HG03045 (cell line): ENCODE data around the gene ZRANB1.

Experiments
- ATAC-seq: cut with Tn5 transposase; IDR thresholded peaks from one replicate; pipeline ENCODE4 v1.9.1; 2021; ENCODE audit warnings: mild to moderate bottlenecking, moderate library complexity; ENCODE audit not compliant: unreplicated experiment

ZRANB1 gene

DNA sequence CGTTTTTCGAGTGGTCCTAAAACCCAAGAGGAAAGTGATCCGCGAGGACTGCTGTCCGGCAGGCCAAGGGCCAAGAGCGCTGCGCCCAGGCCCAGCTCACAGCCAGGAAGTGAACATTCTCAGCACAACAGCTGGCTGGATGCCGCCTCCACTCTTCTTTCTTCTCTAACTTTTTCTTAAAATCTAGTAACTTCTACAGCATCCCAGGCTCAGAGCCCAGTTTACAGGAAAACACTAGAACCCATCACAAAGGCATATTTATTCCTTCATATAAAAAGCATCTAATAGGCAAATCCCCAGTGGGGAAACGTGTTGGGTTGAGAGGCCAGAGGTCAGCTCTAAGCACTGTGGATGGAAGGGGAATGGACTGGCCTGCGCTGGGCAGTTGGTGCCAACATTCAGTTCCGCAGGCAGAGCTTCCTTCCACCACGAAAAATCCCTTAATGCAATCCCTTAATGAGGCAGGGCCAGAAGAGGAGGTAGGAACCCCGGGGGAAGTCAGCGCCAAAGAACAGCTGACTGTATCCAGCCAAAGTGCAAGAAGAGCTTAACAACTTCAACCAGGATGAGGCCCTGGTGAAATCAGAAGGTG lies 74.8 kb downstream of the ZRANB1 start:
- no peak for ATAC-seq

DNA sequence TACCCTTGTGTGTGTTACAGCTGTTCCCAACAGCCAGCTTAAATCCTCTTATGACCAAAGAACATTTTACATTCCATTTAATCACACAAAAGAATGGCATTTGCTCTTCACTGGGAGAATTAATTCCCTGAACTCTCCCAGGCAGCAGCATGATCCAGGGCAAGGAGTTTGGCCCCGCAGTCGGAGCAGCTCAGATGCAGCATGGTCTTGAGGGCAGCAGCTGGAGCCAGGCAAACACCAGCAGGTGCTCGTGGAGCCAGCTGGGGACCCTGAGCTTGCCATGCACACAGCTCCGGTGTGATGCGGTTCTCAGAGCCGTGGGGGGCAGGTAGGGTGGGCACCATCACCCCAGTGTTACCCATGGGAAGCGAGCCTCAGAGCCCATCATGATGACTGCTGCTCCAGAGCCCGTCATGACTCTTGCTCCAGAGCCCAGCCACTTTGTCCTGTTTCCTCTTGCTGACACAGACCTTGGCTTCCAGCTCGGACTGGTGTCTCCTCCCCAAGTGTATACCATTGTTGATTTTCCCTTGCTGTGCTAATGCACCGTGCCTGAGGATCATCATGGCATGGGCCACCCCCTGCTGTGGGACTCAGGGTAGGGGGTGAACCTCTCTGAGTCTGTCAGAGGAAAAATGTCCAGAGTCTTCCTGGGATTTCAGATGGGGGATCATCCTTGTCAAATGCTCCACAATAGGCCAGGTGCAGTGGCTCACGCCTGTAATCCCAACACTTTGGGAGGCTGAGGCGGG lies 75.8 kb downstream of the ZRANB1 start:
- ATAC-seq, result no peak

- no peak for ATAC-seq
Measured at GRCh38 chr10:125018576-125019143, 76.7 kb downstream of the ZRANB1 start.

DNA sequence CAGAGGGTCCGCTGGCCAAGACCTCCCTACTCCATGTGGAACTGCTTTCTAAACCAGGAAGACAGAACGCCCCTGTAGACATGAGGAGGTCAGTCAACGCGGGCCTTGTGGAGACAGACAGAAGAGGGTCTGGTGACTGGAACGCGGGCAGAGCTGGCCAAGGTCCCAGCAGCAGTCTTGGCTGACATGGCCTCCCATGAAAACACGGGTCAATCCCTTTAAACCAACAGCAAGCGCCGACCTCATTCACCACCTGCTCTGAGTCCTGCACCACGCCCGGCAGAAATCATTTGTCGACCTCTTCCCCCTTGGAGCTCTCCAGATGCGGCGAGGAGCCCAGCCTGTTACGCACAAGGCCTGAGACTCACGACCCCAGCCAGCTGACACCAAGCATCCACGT lies 78.5 kb downstream of the ZRANB1 start:
- no peak for ATAC-seq

GRCh38 chr10:125020871-125021270 lies 78.9 kb downstream of the ZRANB1 start:
- ATAC-seq, result no peak

- no peak for ATAC-seq
Measured at GRCh38 chr10:125021686-125022344, 79.9 kb downstream of the ZRANB1 start.

DNA sequence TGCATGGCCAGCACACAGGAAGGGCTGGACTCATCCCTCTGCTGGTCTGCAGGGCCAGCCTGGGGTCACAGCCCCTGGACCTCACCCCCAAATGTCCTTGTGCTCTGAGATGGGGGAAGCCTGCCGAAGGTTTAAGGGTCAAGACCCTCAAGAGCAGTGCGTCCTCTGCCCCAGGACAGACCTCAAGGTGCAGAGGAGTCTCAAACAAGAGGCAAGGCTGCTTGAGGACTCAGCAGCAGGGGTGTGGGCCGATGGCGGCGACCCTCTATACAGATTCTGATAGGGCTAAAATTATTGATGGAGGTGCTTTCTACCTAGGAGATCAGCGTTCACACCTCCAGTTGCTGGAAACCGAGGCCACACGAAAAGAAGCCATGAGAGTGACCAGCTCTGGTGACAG lies 80.7 kb downstream of the ZRANB1 start:
- no peak for ATAC-seq

GRCh38 chr10:125023255-125023654 lies 81.3 kb downstream of the ZRANB1 start:
- no peak for ATAC-seq

DNA sequence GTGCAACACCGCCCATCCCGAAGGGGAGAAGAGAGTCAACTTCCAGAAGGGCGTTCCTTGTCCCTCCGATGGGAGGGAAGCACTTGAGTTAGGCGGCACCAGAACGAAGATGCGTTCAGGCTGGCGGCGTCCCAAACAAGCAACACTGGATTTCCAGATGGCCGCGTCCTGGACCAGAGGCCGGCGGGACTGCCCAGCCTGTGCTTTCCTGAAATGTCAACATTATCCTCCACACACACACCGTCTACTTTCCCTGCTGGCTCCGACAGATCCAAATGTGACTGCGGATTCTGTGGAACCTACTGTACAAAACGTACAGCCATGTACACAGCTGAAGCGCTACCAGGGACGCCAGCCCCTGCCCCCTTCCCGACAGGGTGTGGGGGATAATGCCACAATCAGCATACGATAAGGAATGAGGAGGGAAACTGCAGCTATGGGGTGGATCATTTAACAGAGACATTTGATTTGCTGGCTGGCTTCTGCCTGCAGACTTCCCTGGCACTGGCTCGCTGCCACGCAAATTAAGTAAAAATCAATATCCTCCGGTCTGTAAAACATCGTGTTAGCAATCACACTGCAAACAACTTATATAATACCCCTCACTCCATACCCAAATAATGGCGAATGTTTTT lies 82.1 kb downstream of the ZRANB1 start:
- no peak for ATAC-seq

DNA sequence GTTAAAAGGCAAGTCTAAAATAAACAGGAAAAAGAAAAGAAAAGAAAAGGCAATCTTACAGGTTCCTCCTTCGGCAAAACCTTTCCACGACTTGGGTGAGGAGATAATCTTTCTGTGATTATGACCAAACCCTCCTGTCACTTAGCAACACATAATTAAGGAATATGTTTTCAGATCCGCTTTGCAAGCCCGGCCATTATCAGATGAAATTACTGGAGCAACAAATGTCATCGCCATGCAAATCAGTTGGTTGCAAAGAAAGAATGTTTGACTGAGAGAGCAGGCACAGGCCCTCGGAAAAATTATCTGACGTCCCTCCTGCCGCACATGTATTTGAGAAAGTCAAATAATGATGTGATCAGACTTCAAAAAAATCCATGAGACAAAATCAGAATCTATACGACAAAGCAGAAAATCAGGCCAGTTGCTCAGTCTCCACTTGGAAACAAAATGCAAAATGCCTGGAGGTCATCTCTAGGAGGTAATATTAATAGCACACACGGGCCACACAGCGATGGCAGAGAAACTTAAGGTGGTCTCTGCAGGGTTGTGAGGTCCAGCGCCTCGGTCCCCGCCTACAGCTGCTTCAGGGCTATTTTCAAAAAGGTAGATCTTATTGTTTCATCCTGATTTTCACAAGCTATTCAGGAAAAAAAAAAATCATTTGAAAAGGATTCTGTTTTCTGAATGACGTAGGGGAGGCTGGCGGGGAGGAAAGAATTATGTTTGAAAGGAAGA lies 82.7 kb downstream of the ZRANB1 start:
- ATAC-seq, result no peak

DNA sequence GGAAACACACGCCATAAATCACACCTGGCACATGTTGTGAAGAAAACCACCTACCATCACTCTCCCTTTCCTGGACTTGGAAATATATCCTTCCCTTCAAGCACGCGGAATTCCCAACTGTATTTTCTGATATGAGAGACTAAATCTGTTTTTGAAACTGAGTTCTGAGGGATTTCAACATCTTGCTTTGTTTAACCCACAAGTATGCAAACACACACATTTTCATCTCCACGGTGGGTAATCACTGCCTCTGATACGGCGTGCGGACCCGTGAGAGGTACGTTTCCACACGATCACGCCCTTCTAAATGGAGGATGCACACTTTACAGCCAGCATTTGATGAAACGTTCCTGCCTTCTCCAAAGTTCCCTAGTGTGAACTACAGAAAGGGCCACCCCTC lies 83.4 kb downstream of the ZRANB1 start:
- ATAC-seq, result no peak

DNA sequence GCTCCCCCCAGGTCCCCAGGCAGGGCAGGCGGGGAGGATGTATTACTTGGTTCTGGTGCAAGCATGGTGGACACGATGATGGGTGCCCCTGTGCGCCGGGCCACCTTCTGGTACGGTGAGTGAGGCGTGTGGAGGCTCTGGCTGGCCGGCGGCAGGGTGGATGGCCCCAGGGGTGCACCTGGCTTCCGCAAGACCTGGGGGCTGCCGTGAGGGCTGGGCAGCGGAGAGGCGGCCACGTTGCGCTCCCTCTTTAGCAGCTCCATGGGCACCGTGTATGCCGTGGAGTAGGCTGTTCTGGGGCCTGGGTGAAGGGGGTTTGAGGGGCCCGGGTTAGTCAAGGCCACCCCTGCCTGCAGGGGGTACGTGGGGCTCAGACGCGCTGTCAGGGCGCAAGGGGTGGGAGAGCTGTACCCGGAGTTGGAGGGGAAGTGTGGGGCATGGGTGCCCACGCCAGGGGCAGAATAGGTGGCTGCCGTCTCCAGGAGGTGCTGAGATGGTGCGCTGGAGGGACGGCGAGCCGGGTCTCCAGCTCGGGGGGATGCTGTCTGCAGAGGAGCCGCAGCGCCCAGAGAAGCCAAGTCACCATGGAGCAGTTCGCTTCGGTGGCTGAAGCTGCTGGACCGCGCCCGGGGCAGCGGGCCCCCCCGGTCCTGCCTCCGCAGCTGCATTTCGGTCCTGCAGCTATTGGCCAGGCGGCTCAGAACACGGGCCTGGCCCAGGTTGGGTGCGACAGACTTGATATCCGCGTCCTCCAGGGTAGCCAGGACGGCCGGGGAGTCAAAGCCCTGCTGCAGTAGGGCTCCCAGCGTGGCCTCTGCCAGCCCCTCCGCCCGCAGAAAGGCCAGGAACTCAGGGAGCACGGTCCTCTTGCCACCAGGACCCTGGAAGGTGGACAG lies 84.4 kb downstream of the ZRANB1 start:
- ATAC-seq, result no peak

DNA sequence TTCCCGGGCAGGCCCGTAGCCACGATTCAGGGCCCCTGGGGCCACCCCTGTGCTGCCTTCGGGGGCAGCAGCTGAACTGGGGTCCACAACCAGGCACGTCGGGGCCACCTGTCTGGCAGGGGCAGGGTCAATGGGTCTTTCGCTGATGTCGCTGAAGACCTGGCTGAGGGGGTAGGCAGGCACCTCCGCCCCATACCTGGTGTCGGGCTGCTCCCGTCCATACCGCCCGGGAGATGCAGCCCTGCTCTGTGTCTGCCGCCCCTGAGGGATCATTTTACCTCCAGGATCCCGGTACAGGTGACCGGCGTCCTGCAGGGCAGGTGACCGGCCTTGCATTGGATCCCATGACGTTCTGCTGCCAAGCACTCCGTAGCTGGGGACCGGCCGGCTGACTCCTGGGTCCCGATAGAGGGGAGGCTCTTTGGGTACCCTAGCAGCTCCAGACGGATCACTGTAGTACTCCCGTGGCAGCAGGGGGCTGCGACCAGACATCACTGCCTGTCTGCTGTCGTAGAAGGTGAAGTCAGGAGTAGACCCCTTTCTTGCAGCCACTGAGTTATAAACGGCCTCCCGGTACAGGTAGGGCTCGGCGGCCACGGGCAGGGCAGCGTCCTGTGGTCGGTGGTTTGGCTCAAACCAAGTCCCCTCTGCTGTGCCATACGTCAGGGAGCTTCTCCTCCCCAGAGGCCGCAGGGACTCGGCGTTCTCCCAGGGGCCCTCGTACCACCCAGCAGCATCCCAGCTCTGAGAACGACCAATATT lies 85.2 kb downstream of the ZRANB1 start:
- ATAC-seq, result no peak

GRCh38 chr10:125027871-125028869 lies 86.2 kb downstream of the ZRANB1 start:
- ATAC-seq, result no peak

GRCh38 chr10:125029584-125030242 lies 87.8 kb downstream of the ZRANB1 start:
- ATAC-seq, result no peak

DNA sequence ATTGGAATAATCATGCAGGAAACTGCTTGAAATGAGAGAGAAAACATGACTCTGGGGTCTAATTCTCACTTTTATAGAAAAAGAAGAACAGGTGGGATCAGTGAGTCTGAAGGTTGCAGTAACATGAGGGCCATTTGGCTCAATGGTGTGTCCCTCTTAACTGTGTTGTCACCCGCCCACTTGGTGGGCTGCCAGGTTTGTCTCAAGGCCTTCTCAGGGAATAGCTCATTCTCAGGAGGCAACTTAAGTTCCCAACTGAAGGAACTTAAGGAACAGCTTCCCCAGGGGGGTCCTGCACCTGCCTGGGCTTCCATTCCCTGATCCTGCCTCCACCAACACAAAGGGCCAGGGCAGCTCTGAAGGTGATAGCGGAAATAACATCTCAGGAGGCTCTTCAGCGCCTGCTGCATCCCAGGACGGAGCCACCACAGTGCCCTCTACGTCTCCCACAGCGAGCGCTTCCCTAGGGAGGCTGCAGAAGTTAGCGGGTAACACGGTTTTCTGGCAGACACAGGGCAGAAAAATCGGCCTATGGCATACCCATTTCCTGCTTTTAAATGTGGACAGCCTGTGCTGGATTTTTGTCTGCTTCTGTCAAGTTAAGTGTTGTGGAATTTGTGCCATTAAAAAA lies 88.8 kb downstream of the ZRANB1 start:
- no peak for ATAC-seq
